Mesothelial cell of epicardium (in vitro differentiated cells): ENCODE data around the gene DCTPP1. TPM values are rescaled to one million over a fixed set of nuclear protein-coding genes. Genes with fewer than 3 reads are reported as not detected.
"Not testable (repeated sequence)": the region's sequence is repeated elsewhere in the genome, so short reads cannot be mapped to it uniquely, and the experiment has no call there.

Source experiments
- DNase-seq, 2 experiments: peaks; one replicate each; pipeline ENCODE4 v3.0.0; 2021; ENCODE audit warnings: low spot score in 2 of 2; ENCODE audit not compliant: unreplicated experiment in 2 of 2
- H3K27ac Mint-ChIP-seq: 2 replicates; pipeline ENCODE4 v1.8.0; 2021; ENCODE audit warnings: mixed read lengths
- H3K27me3 Mint-ChIP-seq: 2 replicates; pipeline ENCODE4 v1.8.0; 2021; ENCODE audit warnings: low read depth, mixed read lengths
- H3K36me3 Mint-ChIP-seq: 2 replicates; pipeline ENCODE4 v1.8.0; 2021; ENCODE audit warnings: mixed read lengths
- H3K4me1 Mint-ChIP-seq: 2 replicates; pipeline ENCODE4 v1.8.0; 2021; ENCODE audit warnings: mixed read lengths
- H3K4me3 Mint-ChIP-seq: 2 replicates; pipeline ENCODE4 v1.8.0; 2021; ENCODE audit warnings: mild to moderate bottlenecking, moderate library complexity, mixed read lengths
- H3K9me3 Mint-ChIP-seq: 2 replicates; pipeline ENCODE4 v1.8.0; 2021; ENCODE audit warnings: mixed read lengths
- total RNA-seq: library from RNA; stranded (reverse); gene quantifications from 3 replicates; pipeline ENCODE4 v1.2.1, GENCODE V29; 2021
- TF ChIP-seq, protein P1 (sequence below): fragments of 200-600 bp; sonication (generic); IDR thresholded peaks from one replicate; pipeline ENCODE4 v1.5.0; 2021; ENCODE audit warnings: antibody characterized with exemption; ENCODE audit not compliant: unreplicated experiment

Gene DCTPP1
- total RNA-seq, 1 donor from 2014 or later, result 33.1 TPM

DNA sequence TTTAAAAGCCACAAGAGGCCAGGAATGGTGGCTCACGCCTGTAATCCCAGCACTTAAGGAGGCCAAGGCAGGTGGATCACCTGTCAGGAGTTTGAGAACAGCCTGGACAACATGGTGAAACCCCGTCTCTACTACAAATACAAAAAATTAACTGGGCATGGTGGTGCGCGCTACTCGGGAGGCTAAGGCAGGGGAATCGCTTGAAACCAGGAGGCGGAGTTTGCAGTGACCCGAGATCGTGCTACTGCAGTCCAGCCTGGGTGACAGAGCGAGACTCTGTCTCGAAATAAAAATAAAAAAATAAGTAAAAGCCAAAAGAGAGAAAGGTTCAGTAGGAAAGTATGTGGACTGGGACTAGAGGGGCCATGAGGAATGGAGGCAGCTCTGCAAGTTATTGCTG is 29.6 kb upstream of the DCTPP1 start:
- TF ChIP-seq, protein P1, sequence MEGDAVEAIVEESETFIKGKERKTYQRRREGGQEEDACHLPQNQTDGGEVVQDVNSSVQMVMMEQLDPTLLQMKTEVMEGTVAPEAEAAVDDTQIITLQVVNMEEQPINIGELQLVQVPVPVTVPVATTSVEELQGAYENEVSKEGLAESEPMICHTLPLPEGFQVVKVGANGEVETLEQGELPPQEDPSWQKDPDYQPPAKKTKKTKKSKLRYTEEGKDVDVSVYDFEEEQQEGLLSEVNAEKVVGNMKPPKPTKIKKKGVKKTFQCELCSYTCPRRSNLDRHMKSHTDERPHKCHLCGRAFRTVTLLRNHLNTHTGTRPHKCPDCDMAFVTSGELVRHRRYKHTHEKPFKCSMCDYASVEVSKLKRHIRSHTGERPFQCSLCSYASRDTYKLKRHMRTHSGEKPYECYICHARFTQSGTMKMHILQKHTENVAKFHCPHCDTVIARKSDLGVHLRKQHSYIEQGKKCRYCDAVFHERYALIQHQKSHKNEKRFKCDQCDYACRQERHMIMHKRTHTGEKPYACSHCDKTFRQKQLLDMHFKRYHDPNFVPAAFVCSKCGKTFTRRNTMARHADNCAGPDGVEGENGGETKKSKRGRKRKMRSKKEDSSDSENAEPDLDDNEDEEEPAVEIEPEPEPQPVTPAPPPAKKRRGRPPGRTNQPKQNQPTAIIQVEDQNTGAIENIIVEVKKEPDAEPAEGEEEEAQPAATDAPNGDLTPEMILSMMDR, result no peak
- Mint-ChIP-seq H3K4me1 (peaks cover 2% of the 10 kb centered on the region), H3K4me3 (no peak overlapping the region), H3K27me3 (peaks cover 2% of the 10 kb centered on the region), H3K9me3 (peaks cover 3% of the 10 kb centered on the region), H3K36me3 (no peaks in the 10 kb centered on the region), H3K27ac (no peak overlapping the region)
- no peak for DNase-seq

DNA sequence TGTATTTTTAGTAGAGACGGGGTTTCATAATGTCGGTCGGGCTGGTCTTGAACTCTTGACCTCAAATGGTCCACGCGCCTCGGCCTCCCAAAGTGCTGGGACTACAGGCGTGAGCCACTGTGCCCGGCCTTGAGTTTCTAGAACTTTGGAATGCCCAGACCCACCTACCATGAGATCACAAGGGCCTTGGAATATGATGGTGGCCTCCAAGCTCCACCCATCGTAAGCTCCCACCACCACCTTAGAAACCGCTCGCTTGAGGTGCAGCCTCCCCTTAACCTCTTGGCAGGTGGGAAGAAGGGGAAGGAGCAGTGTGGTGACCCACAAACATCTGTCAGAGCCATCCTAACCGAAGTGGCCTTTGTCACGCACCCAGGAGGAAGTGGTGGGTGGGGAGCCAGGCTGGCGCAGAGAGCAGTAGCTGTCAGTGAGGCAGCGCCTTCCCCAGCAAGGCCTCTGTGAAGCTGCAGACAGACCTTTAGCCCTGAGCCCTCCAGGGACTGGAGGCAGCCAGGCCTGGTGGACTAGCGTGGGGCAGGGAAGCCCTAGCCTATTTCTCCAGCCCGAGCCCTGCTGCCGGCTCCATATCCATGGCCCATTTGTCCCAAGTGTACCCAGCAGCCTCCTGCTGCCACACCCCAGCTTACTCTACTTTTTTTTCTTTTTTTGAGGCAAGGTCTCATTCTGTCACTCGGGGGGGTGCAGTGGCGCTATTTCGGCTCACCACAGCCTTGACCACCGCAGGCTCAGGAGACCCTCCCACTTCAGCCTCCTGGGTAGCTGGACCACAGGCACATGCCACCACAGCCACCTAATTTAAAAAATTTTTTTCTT is 28.9 kb upstream of the DCTPP1 start:
- H3K27ac Mint-ChIP-seq, result no peak overlapping the region

GRCh38 chr16:30457743-30458560 is 28.1 kb upstream of the DCTPP1 start:
- Mint-ChIP-seq H3K9me3 (no peaks in the 10 kb centered on the region), H3K27me3 (peaks cover 2% of the 10 kb centered on the region), H3K36me3 (no peaks in the 10 kb centered on the region), H3K27ac (no peak overlapping the region), H3K4me3 (no peak overlapping the region), H3K4me1 (peaks cover 2% of the 10 kb centered on the region)
- TF ChIP-seq, protein P1, result no peak
- no peak for DNase-seq

More for the DNA sequence above, 28.9 kb upstream of the DCTPP1 start:
- TF ChIP-seq, protein P1, result no peak
- DNase-seq, result no peak
- Mint-ChIP-seq H3K9me3 (peaks cover 3% of the 10 kb centered on the region), H3K4me1 (peaks cover 2% of the 10 kb centered on the region), H3K36me3 (no peaks in the 10 kb centered on the region), H3K4me3 (no peak overlapping the region), H3K27me3 (peaks cover 2% of the 10 kb centered on the region)

DNA sequence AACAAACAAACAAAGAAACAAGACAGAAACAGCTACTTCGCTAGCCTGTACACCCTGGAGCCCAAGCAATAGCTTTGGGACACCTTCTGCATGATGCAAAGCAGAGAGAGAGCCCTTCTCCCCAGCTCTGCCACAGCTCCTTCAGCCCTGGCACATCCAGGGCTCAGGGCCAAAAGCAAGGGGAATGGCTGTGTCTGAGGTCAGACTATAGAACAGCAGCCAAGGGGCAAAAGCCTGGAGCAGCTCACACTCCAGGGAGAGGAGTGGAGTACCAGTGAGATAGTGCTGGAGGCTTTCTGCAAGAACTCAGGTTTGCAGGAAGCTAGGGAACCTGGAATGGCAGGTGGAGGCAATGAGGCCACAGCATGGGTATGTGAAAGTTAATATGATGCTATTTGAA is 27.4 kb upstream of the DCTPP1 start:
- no peak overlapping the region for H3K27ac Mint-ChIP-seq
- peaks cover 2% of the 10 kb centered on the region for H3K4me1 Mint-ChIP-seq
- TF ChIP-seq, protein P1, result no peak
- no peak for DNase-seq
- H3K4me3 Mint-ChIP-seq, result no peak overlapping the region
- no peaks in the 10 kb centered on the region for H3K36me3 Mint-ChIP-seq
- peaks cover 2% of the 10 kb centered on the region for H3K27me3 Mint-ChIP-seq
- H3K9me3 Mint-ChIP-seq, result no peaks in the 10 kb centered on the region

- TF ChIP-seq, protein P1, result no peak
- no peaks in the 10 kb centered on the region for H3K36me3 Mint-ChIP-seq
- H3K4me3 Mint-ChIP-seq, result no peak overlapping the region
- DNase-seq, result no peak
- peaks cover 2% of the 10 kb centered on the region for H3K4me1 Mint-ChIP-seq
- no peaks in the 10 kb centered on the region for H3K9me3 Mint-ChIP-seq
- peaks cover 2% of the 10 kb centered on the region for H3K27me3 Mint-ChIP-seq
- no peak overlapping the region for H3K27ac Mint-ChIP-seq
Measured at GRCh38 chr16:30456302-30456701, 26.5 kb upstream of the DCTPP1 start.

DNA sequence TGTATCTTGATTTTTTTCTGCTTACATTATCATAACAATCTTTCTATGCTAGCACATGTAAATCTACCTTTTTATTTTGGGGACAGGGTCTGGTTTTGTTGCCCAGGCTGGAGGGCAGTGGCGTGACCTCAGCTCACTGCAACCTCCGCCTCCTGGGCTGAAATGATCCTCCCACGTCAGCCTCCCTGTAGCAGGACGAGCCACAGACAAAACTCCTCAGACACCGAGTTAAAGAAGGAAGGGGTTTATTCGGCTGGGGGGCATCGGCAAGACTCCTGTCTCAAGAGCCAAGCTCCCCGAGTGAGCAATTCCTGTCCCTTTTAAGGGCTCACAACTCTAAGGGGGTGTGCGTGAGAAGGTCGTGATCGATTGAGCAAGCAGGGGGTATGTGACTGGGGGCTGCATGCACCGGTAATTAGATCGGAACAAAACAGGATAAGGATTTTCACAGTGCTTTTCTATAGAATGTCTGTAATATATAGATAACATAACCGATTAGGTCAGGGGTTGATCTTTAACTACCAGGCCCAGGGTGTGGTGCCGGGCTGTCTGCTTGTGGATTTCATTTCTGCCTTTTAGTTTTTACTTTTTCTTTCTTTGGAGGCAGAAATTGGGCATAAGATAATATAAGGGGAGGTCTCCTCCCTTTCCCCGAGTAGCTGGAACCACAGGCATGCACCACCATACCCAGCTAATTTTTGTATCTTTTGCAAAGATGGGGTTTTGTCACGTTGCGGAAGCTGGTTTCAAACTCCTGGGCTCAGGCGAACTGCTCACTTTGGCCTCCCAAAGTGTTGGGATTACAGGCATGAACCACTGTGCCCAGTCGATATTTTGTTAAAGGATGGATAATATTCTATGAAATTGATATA is 23.1 kb upstream of the DCTPP1 start:
- H3K4me1 Mint-ChIP-seq, H3K9me3 Mint-ChIP-seq, H3K4me3 Mint-ChIP-seq, H3K36me3 Mint-ChIP-seq, H3K27me3 Mint-ChIP-seq, DNase-seq, H3K27ac Mint-ChIP-seq: not testable (repeated sequence)
